Breast epithelium (tissue), 4 donors: ENCODE data around the gene FAM83C. TPM values are rescaled to one million over a fixed set of nuclear protein-coding genes. Genes with fewer than 3 reads are reported as not detected.

Experiments
- DNase-seq, 2 donors: peaks; one replicate each; pipeline ENCODE4 v3.0.0-alpha.2; 2019; ENCODE audit warnings: low spot score in 2 of 2
- H3K27ac ChIP-seq, 2 donors: fragments of 200-600 bp; sonication (generic) in 1 of 2; one replicate each; pipeline ENCODE4 v1.5.1; 2016 to 2019; ENCODE audit warnings: mild to moderate bottlenecking in 1 of 2
- H3K27me3 ChIP-seq, 2 donors: fragments of 200-600 bp; sonication (generic) in 1 of 2; one replicate each; pipeline versions ENCODE4 v1.5.1 to v1.6.0; 2017 to 2019; ENCODE audit warnings: control low read depth in 1 of 2, mild to moderate bottlenecking in 1 of 2
- H3K36me3 ChIP-seq: fragments of 200-600 bp; one replicate; pipeline ENCODE4 v1.5.1; 2019
- H3K4me1 ChIP-seq, 2 donors: fragments of 200-600 bp; sonication (generic); one replicate each; pipeline ENCODE4 v1.5.1; 2016 to 2019; ENCODE audit warnings: control low read depth in 1 of 2
- H3K4me3 ChIP-seq, 3 donors: fragments of 200-600 bp; sonication (generic); 1 replicate in 2 of 3; 2 replicates in 1 of 3; pipeline ENCODE4 v1.5.1; 2016 to 2019; ENCODE audit warnings: mild to moderate bottlenecking in 3 of 3, moderate library complexity in 2 of 3
- H3K9me3 ChIP-seq, 2 donors: fragments of 200-600 bp; sonication (generic) in 1 of 2; one replicate each; pipeline ENCODE4 v1.5.1; 2016 to 2019; ENCODE audit warnings: control low read depth in 1 of 2
- CTCF ChIP-seq, 3 donors: fragments of 450-650 bp; IDR thresholded peaks; one replicate each; pipeline ENCODE4 v1.5.1; 2016 to 2017; ENCODE audit warnings: antibody characterized with exemption in 3 of 3, mild to moderate bottlenecking in 3 of 3, moderate library complexity in 3 of 3
- POLR2A ChIP-seq: fragments of 450-650 bp; IDR thresholded peaks from one replicate; pipeline ENCODE4 v1.6.1; 2016; ENCODE audit warnings: antibody characterized with exemption, mild to moderate bottlenecking, moderate library complexity
- POLR2AphosphoS5 ChIP-seq, 3 donors: sonication (generic); formaldehyde crosslinking; IDR thresholded peaks; one replicate each; pipeline ENCODE4 v1.6.1; 2017; ENCODE audit warnings: antibody characterized with exemption in 3 of 3
- intact Hi-C: fragments of 100-400 bp; cut with DNase I; formaldehyde crosslinking; loops from one replicate; pipeline ENCODE4 v1.15.1; 2023; ENCODE audit warnings: low total_unique reads
- total RNA-seq, 3 donors: library from RNA; depleted of rRNA; stranded (reverse); fragments of >200 nt; gene quantifications; one replicate each; pipeline ENCODE4 v1.1.0, GENCODE V29; 2016

Gene FAM83C
- total RNA-seq, 3 donors from 2014 or later: 0.15 TPM; not detected in 2

DNA sequence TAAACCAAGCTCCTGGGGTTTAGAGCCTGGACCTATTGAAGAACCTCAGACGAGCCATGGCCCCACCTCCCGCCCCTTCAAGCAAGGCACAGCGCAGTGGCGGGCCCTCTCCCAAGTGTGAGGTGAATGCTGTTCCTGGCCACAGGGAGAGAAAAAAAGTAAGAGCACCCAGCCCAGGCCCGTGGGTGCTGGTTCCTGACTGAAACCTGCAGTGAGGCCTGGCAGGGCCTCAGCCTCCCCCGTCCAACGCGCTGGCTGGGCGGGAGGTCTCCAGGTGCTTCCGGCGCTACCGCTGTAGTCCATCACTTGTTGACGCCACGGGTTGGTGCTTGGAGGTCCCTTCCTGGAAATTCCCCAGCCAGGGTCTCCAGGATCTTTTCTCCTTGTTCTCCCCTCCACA lies 5.5 kb upstream of the FAM83C start:
- H3K4me1 ChIP-seq: no peaks in the 10 kb centered on the region
- H3K27ac ChIP-seq: no peak overlapping the region
- H3K9me3 ChIP-seq: no peaks in the 10 kb centered on the region
- no peak overlapping the region for H3K4me3 ChIP-seq
- intact Hi-C loops: no loop called here
- DNase-seq: no peak
- peaks cover 0 to 10% of the 10 kb centered on the region in 2 donors for H3K27me3 ChIP-seq
- no peak for TF ChIP-seq CTCF (IDR thresholded peaks at IDR 0.05)
- TF ChIP-seq POLR2AphosphoS5 (IDR thresholded peaks at IDR 0.05): no peak
- no peak for TF ChIP-seq POLR2A
- no peaks in the 10 kb centered on the region for H3K36me3 ChIP-seq

- DNase-seq: no peak
- H3K36me3 ChIP-seq: no peaks in the 10 kb centered on the region
- H3K4me3 ChIP-seq: no peak overlapping the region
- no peaks in the 10 kb centered on the region for H3K9me3 ChIP-seq
- TF ChIP-seq POLR2AphosphoS5 (IDR thresholded peaks at IDR 0.05): no peak
- no peak for TF ChIP-seq CTCF (IDR thresholded peaks at IDR 0.05)
- TF ChIP-seq POLR2A: no peak
- peaks cover 0 to 10% of the 10 kb centered on the region in 2 donors for H3K27me3 ChIP-seq
- no peak overlapping the region for H3K27ac ChIP-seq
- intact Hi-C loops: no loop called here
- H3K4me1 ChIP-seq: no peaks in the 10 kb centered on the region
Measured at GRCh38 chr20:35297155-35297554, 4.9 kb upstream of the FAM83C start.

DNA sequence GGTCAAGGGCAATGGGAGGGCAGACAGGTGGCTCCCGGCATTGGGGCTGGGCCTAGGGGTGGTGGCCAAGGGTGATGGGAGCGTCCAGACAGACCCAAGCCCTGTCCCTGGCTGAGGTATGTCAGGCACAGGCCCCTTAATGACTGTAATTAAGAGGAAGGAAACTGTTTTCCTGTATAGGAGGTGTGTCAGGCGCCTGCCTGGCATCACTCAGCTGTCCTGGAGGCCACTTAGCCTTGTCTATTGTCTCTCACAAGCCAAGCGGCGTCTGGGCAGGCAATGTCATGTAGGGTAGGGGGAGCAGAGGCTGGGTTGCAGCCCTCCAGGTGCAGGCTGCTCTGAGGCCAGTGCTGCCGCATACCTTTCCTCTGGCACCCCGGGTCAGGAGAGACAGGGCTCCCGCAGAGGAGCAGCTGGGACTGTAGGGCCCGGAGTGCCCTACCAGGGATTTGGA lies 3.9 kb upstream of the FAM83C start:
- intact Hi-C loops: no loop called here
- H3K9me3 ChIP-seq: no peaks in the 10 kb centered on the region
- no peak for DNase-seq
- TF ChIP-seq POLR2AphosphoS5 (IDR thresholded peaks at IDR 0.05): no peak
- no peak for TF ChIP-seq POLR2A
- TF ChIP-seq CTCF (IDR thresholded peaks at IDR 0.05): no peak
- no peak overlapping the region for H3K4me3 ChIP-seq
- H3K27ac ChIP-seq: no peak overlapping the region
- no peaks in the 10 kb centered on the region for H3K36me3 ChIP-seq
- no peaks in the 10 kb centered on the region for H3K4me1 ChIP-seq
- H3K27me3 ChIP-seq: peaks cover 0 to 10% of the 10 kb centered on the region in 2 donors

GRCh38 chr20:35295674-35296073 lies 3.4 kb upstream of the FAM83C start:
- DNase-seq: no peak
- intact Hi-C loops: no loop called here
- TF ChIP-seq POLR2AphosphoS5 (IDR thresholded peaks at IDR 0.05): no peak
- no peak for TF ChIP-seq POLR2A
- no peak for TF ChIP-seq CTCF (IDR thresholded peaks at IDR 0.05)

GRCh38 chr20:35295058-35295457 lies 2.8 kb upstream of the FAM83C start:
- H3K4me3 ChIP-seq: no peak overlapping the region
- no peak overlapping the region for H3K27ac ChIP-seq
- no peak for TF ChIP-seq POLR2AphosphoS5 (IDR thresholded peaks at IDR 0.05)
- no peak for TF ChIP-seq CTCF (IDR thresholded peaks at IDR 0.05)
- no peak for TF ChIP-seq POLR2A
- no peaks in the 10 kb centered on the region for H3K4me1 ChIP-seq
- no peaks in the 10 kb centered on the region for H3K9me3 ChIP-seq
- H3K27me3 ChIP-seq: peaks cover 0 to 10% of the 10 kb centered on the region in 2 donors
- intact Hi-C loops: no loop called here
- H3K36me3 ChIP-seq: no peaks in the 10 kb centered on the region
- no peak for DNase-seq

More at GRCh38 chr20:35295674-35296073, 3.4 kb upstream of the FAM83C start:
- Histone ChIP-seq H3K36me3 (no peaks in the 10 kb centered on the region), H3K27ac (no peak overlapping the region), H3K27me3 (peaks cover 0 to 10% of the 10 kb centered on the region in 2 donors), H3K4me1 (no peaks in the 10 kb centered on the region), H3K9me3 (no peaks in the 10 kb centered on the region), H3K4me3 (no peak overlapping the region)
